AG20443 (cell line): Measurements from ENCODE around the gene ANKLE2.
A peak's percentile ranks its signal among the peaks of the same experiment; 100 is the strongest.
"Not testable (repeated sequence)": the region's sequence is repeated elsewhere in the genome, so short reads cannot be mapped to it uniquely, and the experiment has no call there.

Source experiments
- DNase-seq: peaks from one replicate; pipeline ENCODE4 v3.0.0; 2012; ENCODE audit warnings: low spot score, mixed read lengths

Gene ANKLE2

DNA sequence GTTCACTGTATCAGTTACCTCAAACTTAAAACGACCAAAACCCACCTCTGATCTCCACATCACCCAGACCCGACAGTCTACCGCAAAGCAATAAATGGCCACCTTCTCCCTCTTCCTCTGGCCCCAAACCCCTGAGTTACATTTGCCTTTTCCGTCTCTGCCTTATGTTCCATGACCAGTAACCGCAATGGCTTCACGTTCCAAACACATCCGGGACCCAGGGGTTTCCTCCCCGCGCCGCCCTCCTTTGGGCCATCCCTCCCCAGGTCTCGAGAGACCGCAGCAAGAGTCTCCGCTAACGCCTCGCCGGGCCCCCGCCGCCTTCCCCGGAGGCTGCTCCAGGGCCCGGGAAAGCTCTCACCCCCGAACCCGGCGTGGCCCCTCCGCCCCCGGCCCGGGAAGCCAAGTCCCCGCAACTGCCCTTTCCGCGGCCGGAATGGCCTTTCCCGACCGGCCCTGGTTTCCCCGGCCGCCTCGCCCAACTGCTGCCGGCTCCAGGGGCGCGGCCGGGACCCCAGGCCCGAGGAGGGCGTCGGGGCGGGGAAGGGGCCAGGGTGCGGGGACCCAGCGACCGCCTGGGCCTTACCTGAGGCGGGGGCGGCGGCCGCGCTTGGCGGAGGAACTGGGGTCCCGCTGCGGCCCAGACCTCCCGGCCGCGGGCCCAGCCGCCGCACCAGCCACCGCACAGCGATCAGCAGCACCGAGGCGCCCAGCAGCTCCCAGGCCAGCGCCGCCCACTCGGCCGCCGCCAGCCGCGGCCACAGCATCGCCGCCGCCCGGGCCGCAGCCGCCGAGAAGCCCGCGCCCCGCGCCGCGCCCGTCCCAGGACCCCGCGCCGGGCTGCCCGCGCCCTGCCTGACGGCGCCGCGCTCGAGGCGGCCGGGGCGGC, at the start of gene ANKLE2:
TSS of gene ANKLE2 (minus strand) at position 801 of the 889 bp plus-strand sequence. CDS start at position 767, 34 bp downstream.
- DNase-seq, result peak; percentile 89

GRCh38 chr12:132809391-132809790, 47.8 kb upstream of the ANKLE2 start:
- DNase-seq, result not testable (repeated sequence)

DNA sequence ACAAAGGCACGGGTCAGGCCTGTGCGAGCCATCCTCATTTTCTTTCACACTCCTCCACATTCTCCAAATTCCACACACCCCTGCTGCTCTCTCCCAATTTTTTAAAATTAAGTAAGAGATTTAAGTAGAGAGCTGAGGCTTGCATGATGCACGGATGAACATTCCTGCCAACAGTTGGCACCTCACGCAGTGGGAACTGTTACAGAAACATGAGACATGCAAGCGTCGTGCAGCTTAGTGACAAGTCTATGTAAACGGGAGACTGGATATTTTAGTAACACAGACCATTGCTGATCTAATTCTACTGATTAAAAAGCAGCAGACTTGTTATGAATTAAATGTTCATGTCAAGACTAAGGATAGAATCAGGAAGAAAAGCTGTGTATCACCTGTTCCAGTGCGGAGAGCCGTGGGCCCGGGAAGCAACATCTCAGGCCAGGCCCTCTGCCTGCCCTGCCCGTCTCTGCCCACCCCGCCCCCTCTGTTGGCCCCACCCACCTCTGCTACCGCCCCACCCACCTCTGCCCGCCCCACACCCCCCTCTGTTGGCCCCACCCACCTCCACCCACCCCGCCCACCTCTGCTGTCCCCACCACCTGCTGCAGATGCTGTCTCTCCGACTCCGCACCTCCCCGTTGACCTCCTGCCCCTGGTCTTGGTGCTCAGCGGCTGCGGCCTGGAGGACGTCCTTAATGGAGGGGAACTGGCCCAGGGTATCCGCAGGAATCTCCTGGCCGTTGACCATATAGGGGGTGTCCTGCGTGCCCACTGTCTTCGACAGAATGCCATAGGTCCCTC, 45.9 kb upstream of the ANKLE2 start:
- DNase-seq, result peak; percentile 66

DNA sequence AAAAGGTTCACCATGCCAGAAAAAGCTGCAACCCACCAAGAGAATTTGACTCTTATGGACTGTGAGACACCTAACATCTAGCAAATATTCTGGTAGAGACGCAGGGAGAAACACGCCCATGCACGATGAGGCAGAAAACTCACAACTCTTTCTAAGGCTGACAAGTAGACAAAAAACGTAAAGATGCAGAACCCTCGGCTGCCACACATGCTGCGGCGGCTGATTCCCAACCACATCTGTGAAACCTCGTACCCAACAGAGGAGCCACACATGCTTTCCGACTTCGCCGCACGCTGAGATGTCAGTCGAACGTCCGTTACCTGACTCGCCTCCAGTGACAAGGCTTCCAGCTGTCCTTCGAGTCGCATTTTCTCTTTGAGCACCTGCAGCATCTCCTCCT, 45.2 kb upstream of the ANKLE2 start:
- DNase-seq, result no peak

DNA sequence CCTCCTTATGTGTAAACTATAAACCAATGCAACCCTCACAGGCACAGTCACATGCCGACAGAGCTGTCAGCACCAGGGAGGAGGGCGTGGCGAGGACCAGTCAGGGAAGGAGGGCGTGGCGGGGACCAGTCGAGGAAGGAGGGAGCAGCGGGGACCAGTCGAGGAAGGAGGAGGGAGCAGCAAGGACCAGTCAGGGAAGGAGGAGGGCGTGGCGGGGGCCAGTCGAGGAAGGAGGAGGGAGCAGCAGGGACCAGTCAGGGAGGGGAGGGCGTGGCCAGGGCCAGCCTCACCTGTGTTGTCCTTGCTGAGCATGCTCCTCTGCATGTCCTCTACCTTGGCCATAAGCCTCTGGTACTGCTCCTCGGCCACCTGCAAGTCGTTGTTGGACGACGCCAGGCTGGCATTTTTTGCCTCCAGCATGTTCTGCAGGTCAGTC, 42.8 kb upstream of the ANKLE2 start:
- DNase-seq, result no peak

GRCh38 chr12:132803888-132804287, 42.3 kb upstream of the ANKLE2 start:
- no peak for DNase-seq

- no peak for DNase-seq
Measured at GRCh38 chr12:132803125-132803524, 41.5 kb upstream of the ANKLE2 start.

DNA sequence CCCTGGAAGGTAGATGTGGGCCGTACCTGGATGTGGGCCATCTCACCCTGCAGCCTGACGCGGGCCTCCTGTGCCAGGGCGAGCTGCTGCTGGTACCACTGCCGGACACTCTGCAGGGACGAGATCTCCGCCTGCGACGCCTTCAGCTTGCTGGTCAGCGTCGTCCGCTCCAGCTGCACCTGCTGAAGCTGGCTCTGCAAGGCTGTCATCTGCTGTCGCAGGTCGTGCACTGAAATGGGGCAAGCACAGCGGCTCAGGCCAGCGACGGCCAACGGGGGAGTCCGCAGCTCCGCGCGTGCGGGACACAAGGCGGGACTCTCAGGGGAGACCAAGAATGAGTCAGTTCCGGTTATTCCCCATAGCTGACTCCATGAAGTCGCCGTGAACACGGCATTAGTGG, 40.1 kb upstream of the ANKLE2 start:
- DNase-seq, result no peak

- DNase-seq, result no peak
Measured at GRCh38 chr12:132798836-132799235, 37.2 kb upstream of the ANKLE2 start.

- DNase-seq, result no peak
Measured at GRCh38 chr12:132797820-132798570, 36.4 kb upstream of the ANKLE2 start.

- DNase-seq, result no peak
Measured at GRCh38 chr12:132795847-132796246, 34.2 kb upstream of the ANKLE2 start.

DNA sequence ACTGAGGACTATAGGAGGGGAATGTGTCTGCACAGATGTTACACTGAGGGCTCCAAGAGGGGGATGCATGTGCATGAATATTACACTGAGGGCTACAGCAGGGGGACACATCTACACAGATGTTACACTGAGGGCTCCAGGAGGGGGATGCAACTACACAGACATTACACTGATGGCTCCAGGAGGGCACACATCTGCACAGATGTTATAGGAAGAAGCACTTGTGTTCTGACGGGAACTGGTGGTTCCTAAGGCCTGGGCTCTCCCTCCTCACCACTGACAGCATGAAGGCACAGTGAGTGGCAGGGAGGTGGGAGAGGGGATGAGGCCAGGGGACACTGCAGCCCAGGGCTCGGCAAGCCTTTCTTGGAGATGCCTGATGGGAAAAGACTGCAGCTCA, 30.3 kb upstream of the ANKLE2 start:
- not testable (repeated sequence) for DNase-seq

GRCh38 chr12:132789099-132789471, 27.5 kb upstream of the ANKLE2 start:
- DNase-seq, result no peak

DNA sequence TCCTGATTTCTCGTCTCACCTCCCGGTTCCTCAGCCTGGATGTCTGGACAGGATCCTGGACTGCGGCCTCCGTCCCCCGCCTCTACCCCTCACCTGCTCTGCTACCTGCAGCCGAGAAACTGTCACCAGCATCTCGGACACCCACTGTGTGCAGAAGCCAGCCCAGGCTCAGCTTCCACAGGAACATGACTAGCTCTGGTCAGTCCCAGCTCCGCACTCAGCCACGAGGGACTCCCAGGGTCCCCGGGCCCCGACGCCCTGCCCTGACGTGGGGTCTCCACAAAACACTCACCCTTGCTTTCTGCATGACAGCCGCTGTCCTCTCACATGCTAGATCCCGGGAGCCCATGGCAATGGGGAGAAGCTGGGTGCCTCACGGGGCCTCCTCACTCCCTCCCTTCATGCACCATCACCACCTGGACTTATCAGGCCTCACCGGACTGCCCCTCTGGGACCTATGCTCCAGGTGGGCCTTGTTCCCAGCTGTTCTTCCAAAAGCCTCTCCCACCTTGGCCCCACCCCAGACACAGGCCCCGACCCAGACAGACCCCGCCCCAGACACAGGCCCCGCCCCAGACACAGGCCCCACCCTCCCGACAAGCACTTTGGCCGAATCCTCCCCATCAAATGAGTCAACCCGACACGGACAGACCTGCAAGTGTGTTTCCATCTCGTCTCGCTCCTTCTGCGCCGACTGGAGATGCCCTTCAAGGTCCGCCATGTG, 26.9 kb upstream of the ANKLE2 start:
- DNase-seq, result peak; percentile 64

DNA sequence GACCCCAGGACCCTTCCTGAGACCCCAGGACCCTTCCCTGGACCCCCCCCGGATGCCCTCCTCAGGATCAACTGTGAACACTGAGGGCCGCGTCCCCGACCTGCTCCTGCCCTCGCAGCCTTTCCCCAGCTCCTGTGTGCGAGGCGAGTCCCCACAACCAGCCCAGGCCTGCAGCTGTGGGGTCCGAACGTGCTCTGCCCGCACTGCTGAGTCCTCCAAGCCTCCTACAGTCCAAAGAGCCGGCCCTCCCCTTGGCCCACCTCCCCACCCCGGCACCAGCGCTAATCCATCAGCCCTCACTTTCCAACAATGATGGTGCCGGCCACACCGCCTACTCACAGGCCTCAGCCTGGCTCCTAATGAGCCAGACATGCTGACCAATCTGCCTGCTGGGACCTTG, 26.2 kb upstream of the ANKLE2 start:
- DNase-seq, result no peak

GRCh38 chr12:132786192-132786591, 24.6 kb upstream of the ANKLE2 start:
- no peak for DNase-seq

DNA sequence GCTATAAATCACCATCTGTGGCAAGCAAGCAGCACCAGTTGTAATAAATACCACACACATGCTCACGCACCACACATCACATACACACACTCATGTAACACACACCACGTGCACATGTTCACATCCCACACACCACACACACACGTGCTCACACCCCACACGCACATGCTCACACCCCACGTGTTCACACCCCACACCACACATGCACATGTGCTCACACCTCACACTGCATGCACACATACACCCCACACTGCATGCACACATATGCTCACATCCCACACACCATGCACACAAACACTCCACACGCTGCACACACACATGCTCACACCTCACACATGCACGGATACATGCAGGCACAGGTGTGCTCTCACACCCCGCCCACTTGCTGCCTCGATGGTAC, 22.9 kb upstream of the ANKLE2 start:
- no peak for DNase-seq

GRCh38 chr12:132783917-132784531, 22.4 kb upstream of the ANKLE2 start:
- no peak for DNase-seq

DNA sequence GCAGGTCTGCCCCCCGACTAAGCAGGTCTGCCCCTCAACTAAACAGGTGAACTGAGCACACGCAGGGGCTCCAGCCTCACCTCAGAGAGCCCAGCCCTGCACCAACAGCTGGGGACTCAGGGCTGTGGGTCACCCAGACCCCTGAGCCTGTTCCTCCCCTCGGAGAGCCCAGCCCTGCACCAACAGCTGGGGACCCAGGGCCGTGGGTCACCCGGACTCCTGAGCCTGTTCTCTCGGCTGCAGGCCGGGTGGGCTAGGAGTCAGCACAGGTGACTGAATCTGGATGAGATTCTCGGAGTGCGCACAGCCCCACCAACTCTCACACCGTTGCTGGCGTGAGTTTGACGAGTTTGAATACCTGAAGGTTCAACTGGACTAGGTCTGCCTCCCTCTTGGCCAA, 20.3 kb upstream of the ANKLE2 start:
- no peak for DNase-seq

- no peak for DNase-seq
Measured at GRCh38 chr12:132779781-132780353, 18.2 kb upstream of the ANKLE2 start.

DNA sequence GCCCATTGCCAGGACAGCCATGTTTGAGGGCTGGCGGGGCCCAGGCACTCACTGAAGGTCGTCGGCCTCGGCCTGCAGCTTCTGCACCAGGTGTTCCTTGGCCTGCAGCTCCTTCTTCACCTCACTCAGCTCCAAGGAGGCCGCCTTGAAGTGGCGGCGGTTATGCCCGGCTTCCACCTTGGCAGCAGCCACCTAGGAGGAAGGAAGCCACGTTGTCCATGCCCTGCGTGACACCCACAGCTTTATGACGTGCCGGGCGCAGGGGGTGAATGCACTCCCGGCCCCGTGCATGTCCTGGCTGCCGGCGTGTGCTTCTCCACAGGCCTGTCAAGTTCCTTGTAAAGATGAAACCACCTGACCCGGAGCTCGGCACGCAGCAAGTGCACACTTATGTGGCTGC, 16.0 kb upstream of the ANKLE2 start:
- no peak for DNase-seq
